HG03442 (cell line): ENCODE results near the gene PGF.

ENCODE experiments used
- ATAC-seq: cut with Tn5 transposase; IDR thresholded peaks from one replicate; pipeline ENCODE4 v1.9.1; 2021; ENCODE audit warnings: mild to moderate bottlenecking, moderate library complexity; ENCODE audit not compliant: unreplicated experiment

PGF gene

GRCh38 chr14:74979029-74979428 lies 23.6 kb upstream of the PGF start:
- ATAC-seq = no peak

GRCh38 chr14:74978416-74978947 lies 23.1 kb upstream of the PGF start:
- ATAC-seq = no peak

- no peak for ATAC-seq
These were observed 22.5 kb upstream of the PGF start for GRCh38 chr14:74977901-74978385.

GRCh38 chr14:74977164-74977900 lies 21.9 kb upstream of the PGF start:
- no peak for ATAC-seq

- ATAC-seq = no peak
These were observed 21.1 kb upstream of the PGF start for GRCh38 chr14:74976264-74977113.

- no peak for ATAC-seq
These were observed 19.8 kb upstream of the PGF start for GRCh38 chr14:74975059-74975810.

GRCh38 chr14:74974364-74975058 lies 19.1 kb upstream of the PGF start:
- no peak for ATAC-seq

GRCh38 chr14:74973905-74974363 lies 18.5 kb upstream of the PGF start:
- ATAC-seq = no peak

- no peak for ATAC-seq
These were observed 17.7 kb upstream of the PGF start for GRCh38 chr14:74973003-74973653.

- ATAC-seq = no peak
These were observed 13.4 kb upstream of the PGF start for GRCh38 chr14:74968811-74969210.

GRCh38 chr14:74965486-74966153 lies 10.2 kb upstream of the PGF start:
- no peak for ATAC-seq

- ATAC-seq = no peak
These were observed 9.5 kb upstream of the PGF start for GRCh38 chr14:74964787-74965485.

- no peak for ATAC-seq
These were observed 8.4 kb upstream of the PGF start for GRCh38 chr14:74963705-74964271.

- no peak for ATAC-seq
These were observed 7.8 kb upstream of the PGF start for GRCh38 chr14:74963178-74963704.

- no peak for ATAC-seq
These were observed 7.1 kb upstream of the PGF start for GRCh38 chr14:74962493-74962892.

- no peak for ATAC-seq
These were observed 6.6 kb upstream of the PGF start for GRCh38 chr14:74962046-74962445.

GRCh38 chr14:74961238-74961911 lies 6.0 kb upstream of the PGF start:
- no peak for ATAC-seq

GRCh38 chr14:74960736-74961135 lies 5.3 kb upstream of the PGF start:
- ATAC-seq = no peak
